Stimulated activated naive CD8-positive, alpha-beta T cell treated with anti-CD3 and anti-CD28 coated beads, Interleukin-15, amount 100 ng/mL, for 72 hours (primary cell): ENCODE results near the gene FAM177B.

Source experiments
- ATAC-seq: fragments of 150-1000 bp; cut with Tn5 transposase; 2 replicates; pipeline ENCODE4 v1.10.0; 2021; ENCODE audit warnings: mild to moderate bottlenecking, moderate library complexity
- DNase-seq, 2 donors: peaks; one replicate each; pipeline ENCODE4 v3.0.0; 2021 to 2022
- H3K27ac Mint-ChIP-seq, 2 donors: one replicate each; pipeline ENCODE4 v1.8.0; 2022; ENCODE audit warnings: mild to moderate bottlenecking in 2 of 2, mixed read lengths in 2 of 2, moderate library complexity in 2 of 2
- H3K27me3 Mint-ChIP-seq: one replicate; pipeline ENCODE4 v1.8.0; 2022; ENCODE audit warnings: mixed read lengths
- H3K4me1 Mint-ChIP-seq: one replicate; pipeline ENCODE4 v1.8.0; 2022; ENCODE audit warnings: mild to moderate bottlenecking, mixed read lengths
- H3K4me3 Mint-ChIP-seq, 2 donors: one replicate each; pipeline ENCODE4 v1.8.0; 2022; ENCODE audit warnings: mild to moderate bottlenecking in 2 of 2, mixed read lengths in 2 of 2, moderate library complexity in 1 of 2
- H3K9me3 Mint-ChIP-seq, 2 donors: one replicate each; pipeline ENCODE4 v1.8.0; 2022; ENCODE audit warnings: mixed read lengths in 2 of 2

Gene FAM177B

GRCh38 chr1:222790115-222790514 is 53.1 kb downstream of the FAM177B start:
- no peak overlapping the region for H3K4me3 Mint-ChIP-seq
- H3K27ac Mint-ChIP-seq, result no peak overlapping the region
- peaks cover 19% of the 10 kb centered on the region for H3K4me1 Mint-ChIP-seq
- peak in 1 of 2 donors; percentile 19 for DNase-seq
- peak; percentile 54 for ATAC-seq
- peaks cover 12 to 14% of the 10 kb centered on the region in 2 donors for H3K9me3 Mint-ChIP-seq
- no peaks in the 10 kb centered on the region for H3K27me3 Mint-ChIP-seq

GRCh38 chr1:222790520-222790919 is 53.5 kb downstream of the FAM177B start:
- H3K27ac Mint-ChIP-seq, result no peak overlapping the region
- H3K27me3 Mint-ChIP-seq, result no peaks in the 10 kb centered on the region
- no peak for DNase-seq
- peaks cover 12 to 14% of the 10 kb centered on the region in 2 donors for H3K9me3 Mint-ChIP-seq
- H3K4me1 Mint-ChIP-seq, result peaks cover 19% of the 10 kb centered on the region
- no peak overlapping the region for H3K4me3 Mint-ChIP-seq
- peak; percentile 80 for ATAC-seq

GRCh38 chr1:222791006-222791710 is 54.2 kb downstream of the FAM177B start:
- H3K4me3 Mint-ChIP-seq, result no peak overlapping the region
- peaks cover 12 to 14% of the 10 kb centered on the region in 2 donors for H3K9me3 Mint-ChIP-seq
- DNase-seq (no peak), ATAC-seq (no peak)
- no peaks in the 10 kb centered on the region for H3K27me3 Mint-ChIP-seq
- peaks cover 19% of the 10 kb centered on the region for H3K4me1 Mint-ChIP-seq
- H3K27ac Mint-ChIP-seq, result no peak overlapping the region

- Mint-ChIP-seq H3K4me1 (peaks cover 19% of the 10 kb centered on the region), H3K27ac (no peak overlapping the region), H3K27me3 (no peaks in the 10 kb centered on the region), H3K4me3 (no peak overlapping the region), H3K9me3 (peaks cover 12 to 14% of the 10 kb centered on the region in 2 donors)
- ATAC-seq (no peak), DNase-seq (no peak)
These were observed 55.7 kb downstream of the FAM177B start for GRCh38 chr1:222792744-222793143.

GRCh38 chr1:222794656-222795474 is 57.9 kb downstream of the FAM177B start:
- Mint-ChIP-seq H3K4me1 (peaks cover 19% of the 10 kb centered on the region), H3K27ac (no peak overlapping the region), H3K27me3 (no peaks in the 10 kb centered on the region), H3K9me3 (peaks cover 7 to 8% of the 10 kb centered on the region in 2 donors), H3K4me3 (no peak overlapping the region)
- DNase-seq (no peak), ATAC-seq (peak; percentile 6)

GRCh38 chr1:222798116-222798515 is 61.1 kb downstream of the FAM177B start:
- Mint-ChIP-seq H3K27me3 (no peaks in the 10 kb centered on the region), H3K27ac (peak overlapping the region in 1 of 2 donors; percentile 46), H3K9me3 (no peaks in the 10 kb centered on the region), H3K4me1 (peaks cover 5% of the 10 kb centered on the region), H3K4me3 (no peak overlapping the region)
- ATAC-seq (no peak), DNase-seq (no peak)

- H3K4me3 Mint-ChIP-seq, result no peak overlapping the region
- no peaks in the 10 kb centered on the region for H3K9me3 Mint-ChIP-seq
- ATAC-seq (no peak), DNase-seq (no peak)
- H3K27me3 Mint-ChIP-seq, result no peaks in the 10 kb centered on the region
- H3K27ac Mint-ChIP-seq, result no peak overlapping the region
- peaks cover 5% of the 10 kb centered on the region for H3K4me1 Mint-ChIP-seq
These were observed 62.0 kb downstream of the FAM177B start for GRCh38 chr1:222798975-222799374.
